Superior temporal gyrus (tissue), 1 donor: ENCODE data around the gene PCDHB9.

Experiments used
- DNase-seq: peaks from one replicate; pipeline ENCODE4 v3.0.0-alpha.2; 2016; ENCODE audit errors: extremely low spot score

Gene PCDHB9

DNA sequence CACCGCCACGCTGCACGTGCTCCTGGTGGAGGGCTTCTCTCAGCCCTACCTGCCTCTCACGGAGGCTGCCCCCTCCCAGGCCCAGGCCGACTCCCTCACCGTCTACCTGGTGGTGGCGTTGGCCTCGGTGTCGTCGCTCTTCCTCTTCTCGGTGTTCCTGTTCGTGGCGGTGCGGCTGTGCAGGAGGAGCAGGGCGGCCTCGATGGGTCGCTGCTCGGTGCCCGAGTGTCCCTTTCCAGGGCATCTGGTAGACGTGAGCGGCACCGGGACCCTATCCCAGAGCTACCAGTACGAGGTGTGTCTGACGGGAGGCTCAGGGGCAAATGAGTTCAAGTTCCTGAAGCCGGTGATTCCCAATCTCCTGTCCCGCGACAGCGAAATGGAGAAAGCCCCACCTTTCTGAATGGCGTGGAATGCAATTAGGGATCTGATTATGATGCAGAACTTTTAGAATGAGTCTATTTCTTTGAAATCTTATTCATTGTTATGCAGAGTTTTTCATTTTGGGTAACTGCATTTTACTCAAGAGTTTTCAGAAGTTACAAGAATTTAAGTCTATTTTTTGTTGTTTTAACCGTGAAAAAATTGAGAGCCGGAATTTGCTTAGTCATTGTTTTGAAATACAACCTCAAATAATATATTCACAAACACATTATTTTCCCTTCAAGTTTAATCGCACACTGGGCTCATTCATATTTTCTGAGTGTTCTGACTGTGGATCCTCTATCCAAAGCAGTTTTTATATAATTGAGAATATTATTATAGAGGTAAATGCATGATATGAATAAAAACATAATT, 49.8 kb downstream of the PCDHB9 start:
- no peak for DNase-seq
